Tibial nerve (tissue), 4 donors: Measurements from ENCODE around the gene RPTOR.

Experiments
- EP300 ChIP-seq, 2 donors: sonication (generic); formaldehyde crosslinking; IDR thresholded peaks; one replicate each; pipeline ENCODE4 v1.6.1; 2017; ENCODE audit warnings: antibody characterized with exemption in 2 of 2, mild to moderate bottlenecking in 1 of 2
- POLR2A ChIP-seq, 2 donors: fragments of 450-650 bp; IDR thresholded peaks; one replicate each; pipeline ENCODE4 v1.6.1; 2017; ENCODE audit warnings: antibody characterized with exemption in 2 of 2, mild to moderate bottlenecking in 2 of 2, moderate library complexity in 2 of 2
- TF ChIP-seq, protein P1 (sequence below), 5 experiments: fragments of 200-600 bp in 3 of 5; fragments of 450-650 bp in 2 of 5; sonication (generic) in 3 of 5; IDR thresholded peaks; one replicate each; pipeline ENCODE4 v1.5.1; 2016 to 2019; ENCODE audit warnings: antibody characterized with exemption in 5 of 5, mild to moderate bottlenecking in 3 of 5, moderate library complexity in 2 of 5

DNA sequence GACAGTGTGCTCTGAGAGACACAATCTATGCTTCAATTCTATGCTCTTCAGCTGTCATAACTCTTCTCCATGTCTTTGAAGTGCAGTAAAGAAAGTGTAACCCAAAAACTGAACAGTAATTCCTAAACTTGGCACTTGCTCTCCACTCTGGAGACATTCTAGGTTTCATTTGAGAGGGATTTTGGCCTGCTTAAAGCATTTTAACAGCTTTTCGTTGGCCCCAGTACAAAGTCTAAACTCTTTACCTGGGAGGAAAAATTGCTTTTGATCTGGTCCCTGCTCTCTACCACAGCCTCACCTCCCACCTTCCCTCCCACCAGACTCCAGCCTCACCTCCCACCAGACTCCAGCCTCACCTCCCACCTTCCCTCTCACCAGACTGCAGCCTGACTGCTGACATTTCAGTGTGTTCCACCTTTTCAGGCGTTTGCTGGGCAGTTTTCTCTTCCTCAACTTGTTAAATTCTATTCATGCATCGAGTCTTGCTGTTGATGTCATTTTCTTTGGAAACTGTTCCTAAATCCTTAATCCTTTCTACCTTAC, 132.6 kb downstream of the RPTOR start:
- TF ChIP-seq, protein P1, sequence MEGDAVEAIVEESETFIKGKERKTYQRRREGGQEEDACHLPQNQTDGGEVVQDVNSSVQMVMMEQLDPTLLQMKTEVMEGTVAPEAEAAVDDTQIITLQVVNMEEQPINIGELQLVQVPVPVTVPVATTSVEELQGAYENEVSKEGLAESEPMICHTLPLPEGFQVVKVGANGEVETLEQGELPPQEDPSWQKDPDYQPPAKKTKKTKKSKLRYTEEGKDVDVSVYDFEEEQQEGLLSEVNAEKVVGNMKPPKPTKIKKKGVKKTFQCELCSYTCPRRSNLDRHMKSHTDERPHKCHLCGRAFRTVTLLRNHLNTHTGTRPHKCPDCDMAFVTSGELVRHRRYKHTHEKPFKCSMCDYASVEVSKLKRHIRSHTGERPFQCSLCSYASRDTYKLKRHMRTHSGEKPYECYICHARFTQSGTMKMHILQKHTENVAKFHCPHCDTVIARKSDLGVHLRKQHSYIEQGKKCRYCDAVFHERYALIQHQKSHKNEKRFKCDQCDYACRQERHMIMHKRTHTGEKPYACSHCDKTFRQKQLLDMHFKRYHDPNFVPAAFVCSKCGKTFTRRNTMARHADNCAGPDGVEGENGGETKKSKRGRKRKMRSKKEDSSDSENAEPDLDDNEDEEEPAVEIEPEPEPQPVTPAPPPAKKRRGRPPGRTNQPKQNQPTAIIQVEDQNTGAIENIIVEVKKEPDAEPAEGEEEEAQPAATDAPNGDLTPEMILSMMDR (IDR thresholded peaks at IDR 0.05), result no peak
- TF ChIP-seq EP300 (IDR thresholded peaks at IDR 0.05) (no peak), POLR2A (IDR thresholded peaks at IDR 0.05) (no peak)
